Subcutaneous abdominal adipose tissue (tissue), 5 donors: ENCODE data around the gene ACAT2.
A peak's percentile ranks its signal among the peaks of the same experiment; 100 is the strongest.
"Not testable (repeated sequence)": the region's sequence is repeated elsewhere in the genome, so short reads cannot be mapped to it uniquely, and the experiment has no call there.

Experiments
- H3K27ac ChIP-seq: one replicate; pipeline ENCODE4 v1.7.0; 2013; ENCODE audit warnings: low read depth, mild to moderate bottlenecking, inconsistent platforms, low read length, moderate library complexity
- H3K27me3 ChIP-seq, 5 donors: one replicate each; pipeline ENCODE4 v1.7.0; 2013; ENCODE audit warnings: low read length in 5 of 5, inconsistent platforms in 1 of 5; ENCODE audit not compliant: control insufficient read depth in 5 of 5, insufficient read depth in 4 of 5
- H3K36me3 ChIP-seq, 5 donors: one replicate each; pipeline ENCODE4 v1.7.0; 2013; ENCODE audit warnings: low read length in 5 of 5; ENCODE audit not compliant: control insufficient read depth in 5 of 5, insufficient read depth in 5 of 5
- H3K4me1 ChIP-seq, 5 donors: one replicate each; pipeline ENCODE4 v1.7.0; 2013; ENCODE audit warnings: low read length in 5 of 5, mild to moderate bottlenecking in 3 of 5, moderate library complexity in 1 of 5; ENCODE audit not compliant: control insufficient read depth in 5 of 5, insufficient read depth in 5 of 5
- H3K4me3 ChIP-seq, 5 donors: one replicate each; pipeline ENCODE4 v1.7.0; 2013; ENCODE audit warnings: low read length in 5 of 5, low read depth in 1 of 5
- H3K9ac ChIP-seq, 5 donors: one replicate each; pipeline ENCODE4 v1.7.0; 2013; ENCODE audit warnings: low read length in 5 of 5, mild to moderate bottlenecking in 4 of 5, moderate library complexity in 3 of 5
- H3K9me3 ChIP-seq, 5 donors: one replicate each; pipeline ENCODE4 v1.7.0; 2013; ENCODE audit warnings: low read length in 5 of 5; ENCODE audit not compliant: control insufficient read depth in 5 of 5
- donor health status: healthy.
- donor health status: healthy.
- donor health status: healthy.
- donor health status: healthy.
- donor health status: healthy.

The ACAT2 gene

GRCh38 chr6:159761873-159762680, at the start of gene ACAT2:
TSS of gene ACAT2 (plus strand) at chr6:159762045. CDS start at chr6:159762088, 43 bp downstream.
- Histone ChIP-seq H3K9me3 (no peaks in the 10 kb centered on the region), H3K4me3 (peak within 1 kb of the TSS; percentile 85 to 96 (median 90)), H3K36me3 (peaks cover 2 to 22% (median 21%) of the 10 kb centered on the region in 5 donors), H3K27ac (peak within 1 kb of the TSS; percentile 94), H3K9ac (peak within 1 kb of the TSS; percentile 41 to 97 (median 88)), H3K4me1 (peaks cover 0 to 28% (median 18%) of the 10 kb centered on the region in 5 donors), H3K27me3 (no peaks in the 10 kb centered on the region)

- not testable (repeated sequence) for H3K36me3 ChIP-seq, H3K9ac ChIP-seq, H3K27ac ChIP-seq, H3K9me3 ChIP-seq, H3K4me3 ChIP-seq, H3K27me3 ChIP-seq
- peaks cover 9 to 25% (median 11%) of the 10 kb centered on the region in 5 donors for H3K4me1 ChIP-seq
These were observed 49.5 kb upstream of the ACAT2 start for GRCh38 chr6:159712389-159712788.

GRCh38 chr6:159713984-159714383, 47.9 kb upstream of the ACAT2 start:
- Histone ChIP-seq H3K4me1 (peaks cover 9 to 27% (median 11%) of the 10 kb centered on the region in 5 donors), H3K36me3 (no peaks in the 10 kb centered on the region), H3K27ac (no peak overlapping the region), H3K9ac (no peak overlapping the region), H3K27me3 (peaks cover 0 to 3% (median 0%) of the 10 kb centered on the region in 5 donors), H3K9me3 (no peaks in the 10 kb centered on the region), H3K4me3 (no peak overlapping the region)

DNA sequence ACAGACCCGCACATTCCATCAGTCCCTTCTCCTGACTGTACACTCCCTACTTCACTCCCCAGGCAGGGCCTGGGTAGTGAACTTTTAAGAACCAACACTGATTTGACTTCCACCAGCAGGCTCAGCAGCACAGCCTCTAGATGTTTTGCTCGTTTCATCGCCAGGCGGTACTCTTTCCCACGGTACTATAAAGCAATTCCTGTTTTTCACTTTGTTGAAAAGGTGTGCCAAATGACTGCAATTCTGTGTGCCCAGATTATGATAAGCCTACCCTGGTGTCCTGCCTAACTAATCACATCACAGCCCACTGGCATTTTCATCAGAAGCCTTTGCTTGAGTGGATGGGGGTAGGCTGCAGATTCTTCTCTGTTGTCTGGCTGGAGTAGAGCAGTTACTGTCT, 47.4 kb upstream of the ACAT2 start:
- no peaks in the 10 kb centered on the region for H3K36me3 ChIP-seq
- peaks cover 9 to 27% (median 11%) of the 10 kb centered on the region in 5 donors for H3K4me1 ChIP-seq
- H3K9ac ChIP-seq, result no peak overlapping the region
- H3K27ac ChIP-seq, result no peak overlapping the region
- H3K4me3 ChIP-seq, result no peak overlapping the region
- H3K27me3 ChIP-seq, result peaks cover 0 to 3% (median 0%) of the 10 kb centered on the region in 5 donors
- no peaks in the 10 kb centered on the region for H3K9me3 ChIP-seq

DNA sequence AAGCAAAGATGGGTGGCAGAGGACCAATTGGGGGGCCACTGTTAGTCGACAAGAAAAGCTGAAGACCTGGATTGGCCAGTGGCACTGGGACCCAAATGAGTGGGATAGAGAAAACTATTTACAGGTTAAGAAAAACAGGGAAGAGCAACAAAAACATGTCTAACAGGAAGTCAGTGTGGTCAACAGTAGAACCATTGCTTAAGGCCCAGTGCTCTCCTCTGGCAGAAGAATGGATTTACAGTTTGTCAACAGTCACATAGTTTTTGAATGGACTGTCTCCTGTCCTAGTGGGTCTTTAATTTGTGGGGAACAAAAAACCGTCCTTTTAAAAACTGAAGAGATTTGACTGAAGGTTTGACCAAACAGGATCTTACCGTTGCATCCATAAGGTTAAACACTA, 46.7 kb upstream of the ACAT2 start:
- H3K27ac ChIP-seq, result peak overlapping the region; percentile 99
- H3K4me1 ChIP-seq, result peaks cover 9 to 27% (median 11%) of the 10 kb centered on the region in 5 donors
- H3K36me3 ChIP-seq, result no peaks in the 10 kb centered on the region
- no peaks in the 10 kb centered on the region for H3K9me3 ChIP-seq
- H3K4me3 ChIP-seq, result no peak overlapping the region
- peaks cover 0 to 3% (median 0%) of the 10 kb centered on the region in 5 donors for H3K27me3 ChIP-seq
- H3K9ac ChIP-seq, result peak overlapping the region in 2 of 5 donors; percentile 46 to 57

DNA sequence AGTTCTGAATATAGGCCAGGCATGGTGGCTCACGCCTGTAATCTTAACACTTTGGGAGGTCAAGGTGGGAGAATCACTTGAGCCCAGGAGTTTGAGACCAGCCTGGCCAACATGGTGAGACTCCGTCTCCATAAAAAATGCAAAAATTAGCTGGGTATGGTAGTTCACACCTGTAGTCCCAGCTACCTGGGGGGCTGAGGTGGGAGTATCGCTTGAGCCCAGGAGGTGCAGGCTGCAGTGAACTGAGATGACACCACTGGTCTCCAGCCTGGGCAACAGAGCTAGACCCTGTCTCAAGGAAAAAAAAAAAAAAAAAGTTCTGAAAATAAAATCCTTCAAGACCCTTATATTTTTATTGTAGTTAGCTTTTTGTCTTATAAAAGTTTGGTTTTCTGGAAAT, 46.2 kb upstream of the ACAT2 start:
- no peaks in the 10 kb centered on the region for H3K9me3 ChIP-seq
- H3K36me3 ChIP-seq, result no peaks in the 10 kb centered on the region
- peaks cover 9 to 27% (median 11%) of the 10 kb centered on the region in 5 donors for H3K4me1 ChIP-seq
- H3K9ac ChIP-seq, result peak overlapping the region in 4 of 5 donors; percentile 20 to 88 (median 52)
- H3K27ac ChIP-seq, result peak overlapping the region; percentile 99
- H3K27me3 ChIP-seq, result peaks cover 0 to 3% (median 0%) of the 10 kb centered on the region in 5 donors
- H3K4me3 ChIP-seq, result no peak overlapping the region

DNA sequence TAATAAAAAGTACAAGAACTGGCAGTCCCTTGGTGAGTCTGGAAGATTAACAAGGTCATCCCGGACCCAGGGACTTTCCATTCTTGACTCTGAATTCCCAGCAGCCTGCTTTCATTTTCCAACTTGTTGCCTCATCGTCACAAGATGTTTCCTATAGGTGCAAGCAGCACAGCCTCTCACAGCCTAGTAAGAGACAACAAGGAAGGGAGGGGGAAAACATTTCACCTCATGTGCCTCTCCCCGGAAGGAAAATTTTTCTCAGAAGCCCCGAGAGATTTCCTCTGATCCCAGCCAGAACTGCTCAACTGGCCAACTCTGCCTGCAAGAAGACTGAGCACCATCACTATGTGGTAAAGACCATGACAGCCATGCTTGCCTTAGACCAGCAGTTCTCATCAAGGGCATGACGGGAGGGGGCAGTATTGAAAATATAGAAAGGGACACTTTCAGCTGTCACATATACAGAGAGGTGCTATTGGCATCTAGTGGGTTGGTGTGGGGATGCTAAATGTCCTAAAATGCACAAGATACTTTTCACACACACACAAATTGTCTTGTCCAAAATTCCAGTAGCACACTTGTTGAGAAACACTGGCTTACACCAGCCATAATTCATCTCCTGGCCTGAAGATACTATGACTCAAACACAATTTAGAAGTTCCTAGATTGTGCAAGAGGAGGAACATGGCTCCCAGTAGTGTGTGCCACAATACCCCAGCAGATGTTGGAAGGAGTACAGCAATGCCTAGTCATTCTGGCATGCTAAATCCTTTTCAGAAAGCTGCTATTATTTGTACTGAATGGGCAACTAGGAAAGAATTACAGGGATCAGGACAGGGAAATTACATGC, 45.4 kb upstream of the ACAT2 start:
- H3K9ac ChIP-seq, result peak overlapping the region; percentile 46 to 88 (median 58)
- peaks cover 0 to 3% (median 0%) of the 10 kb centered on the region in 5 donors for H3K27me3 ChIP-seq
- H3K4me3 ChIP-seq, result peak overlapping the region in 4 of 5 donors; percentile 16 to 53 (median 28)
- no peaks in the 10 kb centered on the region for H3K36me3 ChIP-seq
- peaks cover 9 to 27% (median 11%) of the 10 kb centered on the region in 5 donors for H3K4me1 ChIP-seq
- peak overlapping the region; percentile 99 for H3K27ac ChIP-seq
- H3K9me3 ChIP-seq, result no peaks in the 10 kb centered on the region

DNA sequence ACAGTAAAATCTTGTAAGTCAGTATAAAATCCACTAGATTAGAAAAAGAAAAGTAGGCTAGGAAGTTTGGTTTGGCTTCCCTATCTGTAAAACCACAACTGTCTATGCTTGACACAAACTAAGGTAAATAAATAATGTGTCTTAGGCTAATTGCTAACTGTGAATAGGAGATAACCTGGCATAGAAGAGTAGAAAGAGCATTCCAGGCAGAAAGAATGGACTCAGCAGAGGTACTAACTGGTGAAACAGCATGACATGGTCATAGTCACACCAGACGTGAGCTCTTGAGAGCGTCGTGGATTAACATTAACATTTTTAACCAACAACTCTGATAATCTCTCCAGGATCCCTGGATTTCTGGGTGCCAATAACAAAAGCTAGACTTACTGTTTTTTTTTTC, 43.2 kb upstream of the ACAT2 start:
- Histone ChIP-seq H3K9me3 (peaks cover 0 to 4% (median 0%) of the 10 kb centered on the region in 5 donors), H3K4me1 (peaks cover 9 to 27% (median 11%) of the 10 kb centered on the region in 5 donors), H3K4me3 (no peak overlapping the region), H3K27me3 (peaks cover 0 to 3% (median 0%) of the 10 kb centered on the region in 5 donors), H3K36me3 (no peaks in the 10 kb centered on the region), H3K27ac (no peak overlapping the region), H3K9ac (no peak overlapping the region)

DNA sequence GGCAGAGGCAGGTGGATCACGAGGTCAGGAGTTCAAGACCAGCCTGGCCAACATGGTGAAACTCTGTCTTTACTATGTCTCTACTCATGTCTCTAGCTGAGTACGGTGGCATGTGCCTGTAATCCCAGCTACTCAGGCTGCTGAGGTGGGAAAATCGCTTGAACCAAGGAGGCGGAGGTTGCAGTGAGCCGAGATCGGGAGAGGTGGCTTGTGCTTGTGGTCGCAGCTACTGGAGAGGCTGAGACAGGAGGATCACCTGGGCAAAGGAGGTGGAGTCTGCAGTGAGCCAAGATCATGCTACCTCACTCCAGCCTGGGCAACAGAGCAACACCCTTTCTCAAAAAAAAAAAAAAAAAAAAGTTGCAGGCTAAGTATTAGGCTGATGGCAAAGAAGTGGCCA, 42.6 kb upstream of the ACAT2 start:
- H3K4me1 ChIP-seq, result peaks cover 9 to 27% (median 11%) of the 10 kb centered on the region in 5 donors

More for the DNA sequence above, 42.6 kb upstream of the ACAT2 start:
- Histone ChIP-seq H3K27me3 (peaks cover 0 to 3% (median 0%) of the 10 kb centered on the region in 5 donors), H3K9ac (no peak overlapping the region), H3K9me3 (peaks cover 0 to 4% (median 0%) of the 10 kb centered on the region in 5 donors), H3K36me3 (no peaks in the 10 kb centered on the region), H3K4me3 (no peak overlapping the region), H3K27ac (no peak overlapping the region)
